Measurements from ENCODE around the gene DSTN.
"Not testable (repeated sequence)": the region's sequence is repeated elsewhere in the genome, so short reads cannot be mapped to it uniquely, and the experiment has no call there.

DSTN gene

DNA sequence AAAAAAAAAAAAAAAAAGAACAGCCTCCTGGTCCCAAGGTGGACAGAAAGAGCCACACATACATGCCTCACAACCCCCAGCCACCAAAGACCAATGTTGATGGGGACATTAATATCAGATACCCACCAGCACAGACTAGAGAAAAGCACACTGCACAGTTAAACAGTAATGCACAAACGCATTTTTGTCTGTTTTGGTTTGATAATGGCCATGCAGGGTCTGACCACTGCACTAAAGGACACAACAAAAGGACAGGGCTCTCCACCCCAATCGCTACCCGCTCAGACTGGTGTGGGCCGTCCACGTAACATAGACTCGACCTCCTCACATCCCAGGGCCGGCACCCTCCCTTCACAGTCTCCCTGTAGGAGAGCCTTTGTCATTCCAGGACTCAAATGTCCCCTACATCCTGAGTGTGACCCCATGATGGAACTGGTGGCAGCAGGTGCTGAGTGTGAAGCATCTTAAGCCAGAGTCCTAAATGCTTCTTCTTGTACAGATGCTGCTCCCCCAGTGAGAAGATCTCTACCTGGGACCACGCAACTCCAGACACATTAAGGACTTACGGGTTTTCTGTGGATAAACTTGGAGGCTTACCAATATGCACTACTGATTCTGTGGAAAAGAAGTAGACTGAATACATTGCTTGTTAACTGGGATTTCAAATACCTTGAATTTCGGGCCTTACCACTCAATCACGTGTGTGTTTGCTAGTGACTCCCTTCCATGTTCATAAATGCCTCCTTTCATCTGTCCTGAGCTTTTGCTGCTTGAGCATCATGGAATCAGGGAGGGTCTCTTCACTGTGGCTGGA lies 84.2 kb downstream of the DSTN start:
- DNase-seq: no peak

DNA sequence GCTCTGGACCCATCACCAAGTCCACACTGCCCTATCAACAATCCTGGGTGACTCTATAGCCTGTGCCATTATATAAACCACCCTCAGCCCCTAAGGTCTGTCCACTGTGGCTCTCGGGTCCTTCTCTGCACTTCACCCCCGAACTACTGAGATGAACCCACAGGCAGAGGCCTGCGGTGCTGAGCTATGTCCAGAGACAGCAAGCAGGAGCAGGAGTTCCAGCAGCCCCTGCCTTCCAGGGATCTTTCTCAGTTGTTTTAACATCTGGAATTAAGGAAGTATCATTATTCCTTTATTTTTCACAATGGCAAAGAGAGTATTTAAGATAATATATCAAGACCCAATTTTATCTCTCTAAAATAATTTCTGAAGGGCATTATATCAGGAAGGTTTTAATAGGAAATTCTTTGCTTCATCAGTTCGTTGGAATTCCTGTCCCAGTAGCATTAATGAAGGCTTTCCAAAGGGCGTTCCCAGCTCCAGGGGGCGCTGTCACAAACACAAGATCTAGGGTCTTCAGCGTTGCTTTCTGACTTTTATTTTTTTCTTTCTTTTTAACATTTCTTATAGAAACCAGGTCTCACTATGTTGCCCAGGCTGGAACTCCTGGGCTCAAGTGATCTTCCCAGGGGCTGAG lies 84.9 kb downstream of the DSTN start:
- no peak for DNase-seq

DNA sequence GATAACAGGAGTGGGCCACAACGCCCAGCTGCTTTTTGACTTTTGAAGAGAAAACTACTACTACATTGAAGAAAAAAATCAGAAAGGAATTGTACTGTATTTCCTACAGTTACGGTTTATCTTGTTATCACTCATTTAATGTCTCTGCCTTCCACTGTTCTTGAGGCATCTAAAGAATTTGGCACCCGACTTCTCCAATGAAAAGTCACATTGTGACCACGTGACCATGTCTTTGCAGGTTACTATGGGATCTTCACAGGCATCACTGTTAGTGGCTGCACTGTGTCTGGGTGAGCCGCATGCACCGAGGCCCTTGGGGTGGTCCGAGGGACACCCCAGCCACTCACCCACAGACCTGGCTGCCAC lies 85.4 kb downstream of the DSTN start:
- DNase-seq: no peak

GRCh38 chr20:17655865-17656479 lies 86.1 kb downstream of the DSTN start:
- no peak for DNase-seq

DNA sequence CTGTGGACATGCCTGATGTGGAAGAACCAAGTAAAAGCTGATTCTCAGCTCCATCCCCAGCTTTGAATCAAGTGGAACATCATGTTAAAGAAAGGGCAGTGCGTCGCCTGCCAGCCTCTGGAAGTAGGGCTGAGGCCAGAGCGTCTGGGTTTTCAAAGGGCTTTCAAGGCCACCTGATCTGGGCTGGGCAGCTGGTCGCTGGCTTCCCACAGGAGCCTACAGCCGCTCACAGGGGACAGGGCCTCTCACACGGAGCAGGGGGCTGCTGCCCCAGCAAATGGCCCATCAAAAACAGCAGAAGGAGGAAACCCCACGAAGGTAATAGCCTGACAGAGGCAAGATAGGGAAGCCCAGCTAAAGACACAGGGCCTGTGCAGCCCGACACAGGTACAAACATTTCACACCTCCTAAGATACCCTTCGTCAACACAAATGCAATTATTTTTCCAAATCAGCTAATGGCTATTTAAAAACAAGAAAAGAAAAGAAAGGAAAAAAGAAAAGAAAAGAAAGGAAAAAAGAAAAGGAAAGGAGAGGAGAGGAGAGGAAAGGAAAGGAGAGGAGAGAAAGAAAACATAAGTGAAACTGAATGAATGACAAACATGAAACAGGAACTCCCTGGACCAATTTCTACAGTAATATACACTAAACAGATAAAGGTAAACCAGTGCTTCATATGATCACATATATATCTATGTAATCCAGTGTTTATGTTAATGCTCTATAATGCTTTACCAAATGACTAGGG lies 87.4 kb downstream of the DSTN start:
- no peak for DNase-seq

- DNase-seq: no peak
These were observed 88.2 kb downstream of the DSTN start for GRCh38 chr20:17657898-17658647.

DNA sequence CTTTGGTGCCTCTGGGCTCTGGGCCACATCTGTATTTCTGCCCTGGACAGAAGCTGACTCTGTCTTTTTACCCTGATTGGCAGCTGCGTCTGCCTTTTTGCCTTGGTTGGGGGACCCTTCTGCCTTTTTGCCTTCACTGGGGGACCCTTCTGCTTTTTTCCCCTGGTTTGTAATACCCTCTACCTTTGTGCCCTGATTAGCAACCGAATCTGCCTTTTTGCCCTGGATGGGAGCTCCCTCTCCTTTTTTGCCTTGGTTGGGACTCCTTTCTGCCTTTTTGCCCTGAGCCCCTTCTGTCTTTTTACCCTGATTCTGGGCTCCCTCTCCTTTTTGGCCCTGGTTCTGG lies 88.7 kb downstream of the DSTN start:
- no peak for DNase-seq

GRCh38 chr20:17659344-17659743 lies 89.5 kb downstream of the DSTN start:
- not testable (repeated sequence) for DNase-seq
